WTC11 (cell line): ENCODE measurements around the gene ABI2. TPM values are rescaled to one million over a fixed set of nuclear protein-coding genes. Genes with fewer than 3 reads are reported as not detected.
A peak's percentile ranks its signal among the peaks of the same experiment; 100 is the strongest.

ENCODE experiments used
- ATAC-seq: fragments of 200-7000 bp; cut with Tn5 transposase; 2 replicates; pipeline ENCODE4 v1.10.0; 2021; ENCODE audit warnings: mild to moderate bottlenecking, moderate library complexity
- CTCF ChIA-PET: fragments of 300-600 bp; sonication (Branson Sonifier 250); formaldehyde crosslinking; loops from one replicate; lab custom pipeline; 2021; ENCODE audit warnings: antibody characterized with exemption; lab: Charles Lee
- POLR2A ChIA-PET: fragments of 350-600 bp; sonication (Branson Sonifier 250); formaldehyde crosslinking; loops from one replicate; lab custom pipeline; 2021; ENCODE audit warnings: antibody characterized with exemption; lab: Charles Lee
- DNase-seq: peaks from one replicate; pipeline ENCODE4 v3.0.0; 2021; ENCODE audit warnings: low spot score
- H3K27ac Mint-ChIP-seq: 2 replicates; pipeline ENCODE4 v1.8.0; 2021; ENCODE audit warnings: mixed read lengths
- H3K27me3 Mint-ChIP-seq: 2 replicates; pipeline ENCODE4 v1.8.0; 2021; ENCODE audit warnings: low read depth, mild to moderate bottlenecking, moderate library complexity, mixed read lengths
- H3K36me3 Mint-ChIP-seq: 2 replicates; pipeline ENCODE4 v1.8.0; 2021; ENCODE audit warnings: mixed read lengths
- H3K4me1 Mint-ChIP-seq: 2 replicates; pipeline ENCODE4 v1.8.0; 2022; ENCODE audit warnings: mixed read lengths
- H3K4me3 Mint-ChIP-seq: 2 replicates; pipeline ENCODE4 v1.8.0; 2021; ENCODE audit warnings: mild to moderate bottlenecking, moderate library complexity, mixed read lengths
- H3K9me3 Mint-ChIP-seq: 2 replicates; pipeline ENCODE4 v1.8.0; 2021; ENCODE audit warnings: mixed read lengths
- ARID4B ChIP-seq: sonication (generic); formaldehyde crosslinking; IDR thresholded peaks from 2 replicates; pipeline ENCODE4 v1.8.0; 2023; ENCODE audit warnings: missing genetic modification reagents, mild to moderate bottlenecking, borderline replicate concordance
- ATF2 ChIP-seq: sonication (generic); formaldehyde crosslinking; IDR thresholded peaks from 2 replicates; pipeline ENCODE4 v1.8.1; 2022; ENCODE audit warnings: low read depth, missing genetic modification reagents, borderline replicate concordance
- ATF3 ChIP-seq: sonication (generic); formaldehyde crosslinking; conservative IDR thresholded peaks from 2 replicates; pipeline ENCODE4 v1.8.1; 2022; ENCODE audit warnings: mild to moderate bottlenecking, missing genetic modification reagents
- CTCF ChIP-seq: fragments of 200-600 bp; IDR thresholded peaks from 2 replicates; pipeline ENCODE4 v1.8.0; 2022; ENCODE audit warnings: antibody characterized with exemption
- ELF4 ChIP-seq: sonication (generic); formaldehyde crosslinking; IDR thresholded peaks from 2 replicates; pipeline ENCODE4 v1.8.1; 2022; ENCODE audit warnings: low read depth, mild to moderate bottlenecking, moderate library complexity, missing genetic modification reagents
- FOXJ3 ChIP-seq: sonication (generic); formaldehyde crosslinking; IDR thresholded peaks from 2 replicates; pipeline ENCODE4 v1.9.0; 2021; ENCODE audit warnings: missing genetic modification reagents, mild to moderate bottlenecking, borderline replicate concordance
- GRHL2 ChIP-seq: fragments of 250-450 bp; sonication (Bioruptor Pico); IDR thresholded peaks from 2 replicates; pipeline ENCODE4 v1.8.0; 2022; ENCODE audit warnings: mild to moderate bottlenecking, moderate library complexity; ENCODE audit not compliant: insufficient replicate concordance, severe bottlenecking
- MAX ChIP-seq: sonication (generic); formaldehyde crosslinking; IDR thresholded peaks from 2 replicates; pipeline ENCODE4 v1.8.0; 2022; ENCODE audit warnings: mild to moderate bottlenecking, missing genetic modification reagents
- MYBL2 ChIP-seq: sonication (generic); formaldehyde crosslinking; IDR thresholded peaks from 2 replicates; pipeline ENCODE4 v1.8.1; 2023; ENCODE audit warnings: mild to moderate bottlenecking, moderate library complexity, missing genetic modification reagents
- NFE2L1 ChIP-seq: sonication (generic); formaldehyde crosslinking; IDR thresholded peaks from 2 replicates; pipeline ENCODE4 v1.8.1; 2023; ENCODE audit warnings: missing genetic modification reagents
- NFYB ChIP-seq: sonication (generic); formaldehyde crosslinking; conservative IDR thresholded peaks from 2 replicates; pipeline ENCODE4 v1.8.0; 2022; ENCODE audit warnings: low read depth, missing genetic modification reagents
- NR3C1 ChIP-seq: sonication (generic); formaldehyde crosslinking; conservative IDR thresholded peaks from 2 replicates; pipeline ENCODE4 v1.8.1; 2023; ENCODE audit warnings: low read depth, mild to moderate bottlenecking, missing genetic modification reagents
- OVOL2 ChIP-seq: fragments of 250-450 bp; sonication (Bioruptor Pico); IDR thresholded peaks from 2 replicates; pipeline ENCODE4 v1.9.0; 2021; ENCODE audit warnings: mild to moderate bottlenecking, borderline replicate concordance
- SMAD3 ChIP-seq: sonication (generic); formaldehyde crosslinking; IDR thresholded peaks from 2 replicates; pipeline ENCODE4 v1.8.0; 2022; ENCODE audit warnings: missing genetic modification reagents, mild to moderate bottlenecking, borderline replicate concordance
- TP53 ChIP-seq: sonication (generic); formaldehyde crosslinking; IDR thresholded peaks from 2 replicates; pipeline ENCODE4 v1.8.1; 2023; ENCODE audit warnings: mild to moderate bottlenecking, missing genetic modification reagents
- ZBTB43 ChIP-seq: sonication (generic); formaldehyde crosslinking; IDR thresholded peaks from 2 replicates; pipeline ENCODE4 v1.8.1; 2023; ENCODE audit warnings: mild to moderate bottlenecking, missing genetic modification reagents
- ZNF263 ChIP-seq: sonication (generic); formaldehyde crosslinking; IDR thresholded peaks from 2 replicates; pipeline ENCODE4 v1.8.1; 2022; ENCODE audit warnings: low read depth, mild to moderate bottlenecking, moderate library complexity, missing genetic modification reagents
- ZNF281 ChIP-seq: sonication (generic); formaldehyde crosslinking; IDR thresholded peaks from 2 replicates; pipeline ENCODE4 v1.8.0; 2023; ENCODE audit warnings: mild to moderate bottlenecking, missing genetic modification reagents
- ZNF671 ChIP-seq: fragments of 250-450 bp; sonication (Bioruptor Pico); IDR thresholded peaks from 2 replicates; pipeline ENCODE4 v1.8.0; 2021; ENCODE audit warnings: mild to moderate bottlenecking
- total RNA-seq: library from RNA; stranded (reverse); gene quantifications from 3 replicates; pipeline ENCODE4 v1.2.3, GENCODE V29; 2021

ABI2 gene
- total RNA-seq, 1 experiment from 2014 or later: 121 TPM

- no peak for TF ChIP-seq FOXJ3 (CRISPR knock-in tag)
- no peak for TF ChIP-seq GRHL2 (CRISPR knock-in tag)
- TF ChIP-seq, all 79 proteins: peak for 0
Measured at GRCh38 chr2:203451689-203452088, 123.5 kb downstream of the ABI2 start (continued).

- Mint-ChIP-seq H3K27ac (no peak overlapping the region), H3K27me3 (no peaks in the 10 kb centered on the region), H3K4me3 (no peak overlapping the region), H3K9me3 (no peaks in the 10 kb centered on the region), H3K4me1 (no peaks in the 10 kb centered on the region), H3K36me3 (peaks cover 4% of the 10 kb centered on the region)
- ChIA-PET POLR2A (no interaction called here), CTCF (interaction anchor here (0.5 to 1.3 kb wide), 7 partner anchors 15 to 368 kb away, joined by 3 to 5 read pairs (median 3); partner anchors contain the start of gene CYP20A1)
- no peak for TF ChIP-seq ATF2 (CRISPR knock-in tag)
- TF ChIP-seq CTCF: peak; percentile 64
- no peak for DNase-seq
- peak; percentile 51; the same call in 1 of the 2 replicates for ATAC-seq
Measured at GRCh38 chr2:203453858-203454451, 125.8 kb downstream of the ABI2 start.

GRCh38 chr2:203455209-203455608 lies 127.0 kb downstream of the ABI2 start:
- Mint-ChIP-seq H3K27me3 (no peaks in the 10 kb centered on the region), H3K36me3 (peaks cover 12% of the 10 kb centered on the region), H3K4me3 (no peak overlapping the region), H3K4me1 (no peaks in the 10 kb centered on the region), H3K27ac (no peak overlapping the region), H3K9me3 (no peaks in the 10 kb centered on the region)
- no peak for DNase-seq
- ATAC-seq: no peak
- ChIA-PET CTCF (interaction anchor here (0.7 to 1.3 kb wide), 2 partner anchors 14 to 58 kb away, joined by 3 read pairs; no protein-coding TSS in a partner anchor), POLR2A (no interaction called here)
- TF ChIP-seq ATF3 (no peak), MAX (CRISPR knock-in tag) (no peak), TP53 (CRISPR knock-in tag) (no peak), ZNF263 (CRISPR knock-in tag) (no peak), ARID4B (CRISPR knock-in tag) (no peak), OVOL2 (CRISPR knock-in tag) (no peak), ZNF671 (CRISPR knock-in tag) (no peak), NFYB (CRISPR knock-in tag) (no peak), NR3C1 (CRISPR knock-in tag) (no peak), MYBL2 (CRISPR knock-in tag) (no peak), ZNF281 (no peak), NFE2L1 (CRISPR knock-in tag) (no peak), ELF4 (no peak), ZBTB43 (CRISPR knock-in tag) (no peak), SMAD3 (CRISPR knock-in tag) (no peak)
